Effector CD4-positive, alpha-beta T cell (primary cell): ENCODE results near the gene LPAR3.
"Not testable (repeated sequence)": the region's sequence is repeated elsewhere in the genome, so short reads cannot be mapped to it uniquely, and the experiment has no call there.

Experiments used
- DNase-seq: peaks from one replicate; pipeline ENCODE4 v3.0.0-alpha.2; 2020
- total RNA-seq: gene quantifications from one replicate; lab custom pipeline; 2026; lab: John Stamatoyannopoulos, UW

LPAR3 gene, protein sequence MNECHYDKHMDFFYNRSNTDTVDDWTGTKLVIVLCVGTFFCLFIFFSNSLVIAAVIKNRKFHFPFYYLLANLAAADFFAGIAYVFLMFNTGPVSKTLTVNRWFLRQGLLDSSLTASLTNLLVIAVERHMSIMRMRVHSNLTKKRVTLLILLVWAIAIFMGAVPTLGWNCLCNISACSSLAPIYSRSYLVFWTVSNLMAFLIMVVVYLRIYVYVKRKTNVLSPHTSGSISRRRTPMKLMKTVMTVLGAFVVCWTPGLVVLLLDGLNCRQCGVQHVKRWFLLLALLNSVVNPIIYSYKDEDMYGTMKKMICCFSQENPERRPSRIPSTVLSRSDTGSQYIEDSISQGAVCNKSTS
- 0.56 reads per million for total RNA-seq

DNA sequence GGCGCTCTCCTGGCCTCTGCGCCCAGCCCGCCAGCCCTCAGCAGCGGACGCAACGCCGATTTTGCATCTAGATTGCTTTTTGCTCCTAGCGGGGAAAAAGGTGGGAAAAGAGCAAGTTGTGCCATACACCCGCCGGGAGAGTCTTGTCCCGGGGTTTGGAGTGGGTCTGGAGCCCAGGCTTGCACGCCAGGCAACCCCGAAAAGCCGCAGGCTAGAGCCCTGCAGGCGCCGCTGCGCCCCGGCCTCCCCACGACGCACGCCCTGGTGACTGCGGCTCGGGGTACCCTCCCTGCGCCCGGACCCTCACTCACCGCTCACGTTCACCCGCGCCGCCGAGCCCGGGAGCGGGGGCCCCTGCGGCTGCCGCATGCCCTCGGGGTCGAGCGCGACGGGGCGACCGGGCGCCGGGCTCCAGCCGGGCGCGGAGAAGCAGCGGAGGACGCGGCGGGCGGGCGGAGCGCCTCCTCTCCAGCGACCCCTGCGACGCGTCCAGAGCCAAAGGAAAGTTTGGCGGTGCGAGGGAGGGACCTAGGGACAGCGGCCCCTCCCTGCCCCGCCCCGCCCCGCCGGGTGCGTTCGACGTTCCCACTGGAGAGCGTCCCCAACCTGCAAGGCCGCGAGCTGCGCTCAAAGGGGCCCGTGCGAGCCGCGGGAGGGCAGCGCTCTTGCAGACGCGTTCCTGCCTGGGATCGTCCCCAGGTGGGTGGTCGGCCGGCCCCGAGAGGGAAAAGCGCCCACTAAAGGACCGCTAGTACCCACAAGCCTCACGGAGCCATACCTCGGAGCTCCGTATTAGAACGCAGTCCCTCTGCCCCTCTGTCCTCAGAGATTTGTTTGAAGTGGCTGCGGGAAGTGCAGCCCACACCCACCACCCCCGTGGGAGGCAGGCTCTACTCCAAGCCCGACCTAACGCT is at the start of gene LPAR3:
LPAR3 (minus strand) TSS at position 502 of the 914 bp plus-strand sequence. CDS start 27,086 bp downstream, outside the sequence.
- DNase-seq: no peak

DNA sequence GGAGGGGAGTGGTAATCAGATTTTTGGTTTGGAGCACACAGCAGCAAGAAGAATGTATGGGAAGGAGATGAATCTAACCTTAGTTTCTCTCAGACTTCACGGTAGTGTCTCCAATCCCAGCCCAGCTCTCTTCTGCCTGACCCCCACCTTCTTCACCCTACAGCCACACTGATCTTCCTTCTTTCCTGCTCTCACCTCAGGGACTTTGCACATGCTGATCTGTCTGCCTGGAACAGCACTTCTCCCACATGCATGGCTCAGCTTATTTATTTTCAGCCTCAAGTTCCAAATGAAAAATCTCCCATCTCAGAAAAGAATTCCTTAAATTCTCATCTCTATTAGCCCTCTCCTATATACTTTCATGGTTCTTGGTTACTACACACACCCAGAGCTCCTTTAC is 48.8 kb upstream of the LPAR3 start:
- no peak for DNase-seq

DNA sequence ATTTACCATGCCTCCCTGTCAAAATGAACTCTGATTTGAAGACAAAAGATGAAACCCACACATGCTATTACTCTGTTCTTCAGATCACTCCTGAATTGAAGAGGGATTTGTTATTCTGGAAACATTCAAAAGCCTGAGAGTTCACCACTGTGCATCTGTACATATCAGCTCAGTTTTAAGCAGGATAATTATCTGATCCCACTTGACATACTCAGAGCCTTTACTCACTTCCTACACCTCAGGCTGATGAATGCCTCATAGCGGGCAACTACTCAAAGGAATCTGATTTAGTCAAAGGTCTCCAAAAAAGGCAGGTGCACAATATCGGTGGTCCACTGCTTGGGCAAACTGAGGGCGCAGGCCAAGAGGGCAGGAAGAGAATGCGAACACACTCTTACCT is 47.5 kb upstream of the LPAR3 start:
- no peak for DNase-seq

DNA sequence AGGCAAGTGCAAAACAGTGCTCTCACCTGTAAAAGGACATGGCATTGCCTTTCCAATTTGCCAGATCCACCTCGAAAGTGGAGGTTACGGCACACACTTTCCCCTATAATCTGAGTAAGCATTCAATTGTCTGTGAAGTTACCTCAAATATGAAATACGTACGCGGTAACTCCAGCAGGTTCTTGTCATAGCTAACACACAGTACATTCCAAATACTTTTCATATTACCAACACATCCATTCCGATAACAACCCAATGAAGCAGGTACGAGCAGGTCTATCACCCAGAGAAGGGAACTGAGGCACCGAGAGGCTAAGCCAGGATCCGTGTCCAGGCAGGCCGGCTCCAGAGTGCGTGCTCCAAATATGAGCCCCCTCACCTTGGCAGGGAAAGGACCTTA is 46.8 kb upstream of the LPAR3 start:
- DNase-seq: no peak

DNA sequence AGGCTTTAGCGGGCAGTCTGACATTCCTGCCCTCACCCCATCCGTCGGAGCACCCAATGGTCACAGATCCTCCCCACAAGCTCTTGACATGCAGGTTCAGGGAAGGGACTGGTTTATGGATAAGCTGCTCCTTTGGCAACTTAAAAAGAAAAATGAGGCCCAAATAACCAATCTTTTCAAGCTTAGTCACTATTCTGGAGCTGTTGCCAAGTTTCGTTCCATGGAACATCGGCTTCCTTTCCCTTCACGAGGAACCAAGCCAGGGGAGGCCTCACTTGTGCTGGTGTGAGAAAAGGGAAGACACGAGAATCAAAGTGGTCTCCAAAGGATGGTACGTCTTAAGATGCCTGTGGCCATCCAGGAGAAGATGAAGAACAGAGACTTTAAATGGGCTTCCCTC is 46.1 kb upstream of the LPAR3 start:
- DNase-seq: no peak

DNA sequence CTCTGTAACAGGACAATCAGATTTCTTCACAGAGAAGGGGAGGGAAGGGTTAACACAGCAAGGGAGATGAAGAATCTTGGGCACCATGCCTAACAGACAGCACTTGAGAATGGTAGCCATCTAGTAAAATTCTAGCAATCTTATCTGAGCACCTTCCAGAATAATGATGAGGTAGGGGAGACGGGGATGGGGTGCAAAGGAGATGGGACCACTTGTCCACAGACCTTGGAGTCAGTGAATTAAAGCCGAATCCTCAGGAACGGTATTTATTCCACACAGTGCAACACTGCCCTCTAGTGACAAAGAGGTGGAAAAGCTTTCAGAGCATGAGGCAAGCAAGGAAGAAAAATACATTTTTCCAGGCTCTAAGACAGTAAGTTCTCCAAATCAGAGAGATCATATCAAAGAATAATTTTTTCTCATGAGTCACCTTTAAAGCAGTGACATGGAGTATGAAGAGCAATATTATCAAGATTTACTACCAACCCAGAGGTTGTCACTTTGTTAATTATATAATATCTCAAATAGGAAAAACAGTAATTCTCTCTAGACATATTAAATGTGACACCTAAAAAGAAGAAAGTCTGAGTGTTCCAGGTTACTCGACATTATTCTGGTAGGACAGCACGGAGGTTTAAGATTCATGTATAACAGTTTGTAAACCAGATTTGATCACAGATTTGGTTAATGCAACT is 43.3 kb upstream of the LPAR3 start:
- peak; percentile 15 for DNase-seq

DNA sequence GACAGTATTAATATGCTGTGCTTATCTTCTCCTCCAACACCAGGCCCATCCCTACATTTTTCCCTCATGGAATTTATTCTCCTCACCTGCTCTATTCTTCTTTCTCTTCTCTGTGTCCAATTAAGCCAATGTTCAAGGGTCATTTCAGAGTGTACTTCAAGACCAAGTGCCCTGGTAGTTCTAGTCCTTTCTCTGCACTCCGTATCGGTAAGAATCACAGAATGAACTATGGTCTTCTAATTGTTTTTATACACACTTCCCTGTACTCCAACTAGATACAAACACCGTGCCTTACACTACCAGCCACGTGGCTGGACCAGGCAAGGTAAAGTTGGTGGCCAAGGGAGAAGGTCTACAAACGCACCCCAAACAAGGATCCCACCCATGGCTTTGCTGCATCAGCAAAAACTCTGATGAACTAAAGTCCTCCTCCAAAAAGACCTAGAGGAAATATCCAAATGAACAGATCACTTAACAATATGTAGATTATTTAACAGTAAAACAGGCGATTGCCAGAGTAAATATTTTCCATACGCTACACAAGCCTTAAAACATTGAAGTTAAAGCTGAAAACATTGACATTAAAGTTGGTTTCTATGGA is 40.1 kb upstream of the LPAR3 start:
- no peak for DNase-seq

DNA sequence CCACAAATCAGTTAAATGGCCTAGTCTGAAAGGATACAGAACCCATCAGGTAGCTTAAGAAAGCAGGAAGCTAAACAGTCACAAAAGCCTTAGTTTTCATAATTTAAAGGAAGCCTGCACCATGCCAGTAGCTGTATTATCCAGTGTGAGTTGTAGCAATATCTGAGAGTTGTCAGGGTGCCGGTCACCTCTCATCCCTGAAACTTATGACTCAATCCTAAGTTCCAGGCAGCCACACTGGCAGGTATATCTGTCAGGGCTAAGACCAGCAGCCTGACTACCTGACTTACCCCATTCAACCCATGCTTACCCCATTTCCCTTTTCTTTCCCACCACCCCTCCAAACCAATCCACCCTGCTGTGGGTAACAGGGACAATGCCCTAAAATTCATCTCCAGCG is 37.8 kb upstream of the LPAR3 start:
- no peak for DNase-seq

DNA sequence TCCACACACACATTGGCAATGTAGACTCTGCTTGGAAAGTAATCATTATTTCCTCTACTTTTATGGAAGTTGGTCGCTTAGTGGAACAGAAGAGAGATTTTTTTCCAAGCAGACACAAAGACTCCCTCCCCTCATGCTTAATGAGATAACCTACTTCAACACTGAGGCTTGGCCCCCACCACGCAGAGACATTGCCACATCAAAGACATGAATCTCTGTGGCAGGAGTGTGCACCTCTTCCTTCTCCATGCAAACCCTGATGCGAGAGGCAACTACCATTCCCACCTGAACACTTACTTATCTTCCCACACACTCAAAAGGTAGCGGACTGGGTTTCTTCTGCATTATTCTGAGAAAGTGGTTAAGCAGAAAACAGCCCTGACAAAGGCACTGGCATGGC is 37.3 kb upstream of the LPAR3 start:
- no peak for DNase-seq

DNA sequence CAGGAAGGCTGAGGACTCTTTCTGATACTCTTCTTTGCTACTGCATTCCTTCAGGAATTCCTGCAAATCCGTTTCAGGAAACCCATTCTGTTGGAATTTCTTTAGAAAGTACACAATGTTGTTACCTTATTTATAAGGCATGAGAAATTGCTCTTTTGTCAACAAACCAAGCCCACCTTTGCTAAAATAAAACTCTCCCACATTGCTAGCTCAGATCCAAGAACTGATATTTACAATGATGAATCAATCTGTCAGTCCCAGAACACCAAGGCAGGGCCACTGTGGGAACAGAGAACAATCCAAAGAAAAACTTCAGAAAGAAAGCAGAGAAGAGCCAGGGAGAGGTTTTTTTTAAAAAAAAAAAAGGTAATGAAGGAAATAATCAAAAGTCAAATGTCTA is 36.6 kb upstream of the LPAR3 start:
- no peak for DNase-seq

DNA sequence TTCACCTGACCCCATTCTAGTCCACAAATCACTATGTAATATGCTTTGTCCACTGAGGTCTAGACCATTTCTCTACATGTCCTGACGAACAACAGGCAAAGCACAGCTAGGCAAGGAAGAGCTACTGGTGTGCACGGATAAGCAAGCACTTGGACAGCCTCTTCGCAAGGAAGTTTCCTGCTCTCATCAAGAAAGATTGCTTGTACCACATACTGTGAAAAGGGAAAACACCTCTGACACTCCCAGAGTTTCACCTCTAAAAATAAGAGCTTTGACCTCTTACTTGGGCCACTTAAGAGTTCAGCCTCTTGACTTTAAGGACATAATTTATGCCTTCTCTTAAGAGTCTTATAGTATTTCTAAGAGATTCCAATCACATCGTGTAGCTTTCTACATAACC is 36.0 kb upstream of the LPAR3 start:
- no peak for DNase-seq

DNA sequence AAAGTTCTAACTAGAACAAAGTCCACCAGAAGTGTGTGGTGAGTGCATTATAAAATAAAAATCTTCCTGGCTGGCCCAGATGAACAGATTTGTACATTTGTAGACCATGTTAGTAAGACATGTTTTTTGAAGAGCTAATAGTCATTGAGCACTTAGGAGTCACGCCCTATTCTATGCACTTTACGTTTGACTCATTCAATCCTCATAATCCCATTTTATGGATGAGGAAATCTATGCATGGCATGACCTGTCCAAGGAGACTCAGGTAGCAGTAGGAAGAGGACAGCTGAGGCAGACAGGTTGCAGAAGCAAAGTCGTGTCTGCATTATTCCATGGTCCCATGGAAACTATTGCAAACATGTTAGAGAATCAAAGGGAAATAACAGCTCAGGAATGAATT is 30.3 kb upstream of the LPAR3 start:
- DNase-seq: no peak

DNA sequence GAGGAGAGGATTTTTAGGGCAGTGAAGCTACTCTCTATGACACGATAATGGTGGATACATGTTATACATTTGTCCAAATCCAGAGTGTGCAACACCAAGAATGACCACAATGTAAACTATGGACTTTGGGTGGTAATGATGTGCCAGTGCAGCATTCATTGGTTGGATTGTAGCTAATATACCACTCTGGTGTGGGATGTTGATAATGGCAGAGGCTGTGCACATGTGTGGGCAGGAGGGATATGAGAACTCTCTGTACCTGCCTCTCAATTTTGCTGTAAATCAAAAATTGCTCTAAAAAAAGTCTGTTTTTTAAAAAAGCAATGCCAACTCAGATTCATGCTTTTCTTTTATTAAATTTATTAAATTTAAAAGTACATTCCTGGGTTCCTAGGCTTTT is 27.2 kb upstream of the LPAR3 start:
- no peak for DNase-seq

DNA sequence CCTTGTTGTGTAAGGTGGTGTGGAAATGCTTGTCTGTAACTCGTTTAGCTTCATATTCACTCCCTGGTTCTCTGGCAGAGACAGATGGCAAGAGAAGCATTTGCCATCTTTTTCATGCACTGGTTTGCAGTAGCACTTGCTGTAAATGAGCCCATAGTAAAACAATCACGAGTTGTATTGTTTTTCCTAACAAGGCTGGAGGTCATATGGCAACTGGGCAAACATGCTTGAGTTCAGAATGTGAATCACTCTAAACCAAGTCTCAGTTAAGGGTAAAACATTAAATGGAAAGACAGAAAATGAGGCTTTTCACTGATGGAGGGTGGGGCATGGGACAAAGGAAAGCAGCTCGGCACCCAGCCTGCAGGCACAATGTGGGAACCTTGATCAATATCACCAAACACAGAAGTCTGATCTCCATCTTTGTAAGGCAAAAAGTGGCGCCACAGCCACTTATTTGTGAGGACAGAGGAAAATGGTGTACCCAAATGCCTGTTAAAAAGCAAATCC is 26.5 kb upstream of the LPAR3 start:
- no peak for DNase-seq

DNA sequence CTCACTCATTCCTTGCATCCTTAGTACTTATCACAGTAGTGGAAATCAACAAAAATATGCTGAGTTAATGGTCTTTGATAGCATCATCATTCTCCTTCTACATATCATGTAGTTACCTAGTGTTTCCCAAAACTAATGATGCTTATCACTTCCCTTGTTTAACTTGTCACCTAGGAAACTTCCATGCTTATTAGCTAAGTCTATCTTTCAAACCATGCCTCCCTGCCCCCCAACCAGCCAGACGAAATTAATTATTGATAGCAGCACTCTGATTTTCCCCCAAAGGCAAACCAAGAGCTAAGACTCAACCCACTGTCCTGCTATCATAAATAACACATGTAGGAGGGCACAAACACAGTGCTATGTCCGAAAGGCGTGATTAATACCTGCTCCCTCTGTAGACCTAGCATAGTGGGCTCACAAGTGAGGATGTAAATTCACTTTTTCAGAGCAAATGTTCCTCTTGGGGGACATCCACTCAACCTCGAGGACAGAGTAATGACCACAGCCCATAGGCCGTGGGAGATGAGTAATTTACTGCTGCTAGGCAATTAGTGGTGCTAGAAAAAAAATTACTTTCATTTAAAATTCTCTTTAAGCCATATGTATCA is 25.8 kb upstream of the LPAR3 start:
- DNase-seq: no peak

DNA sequence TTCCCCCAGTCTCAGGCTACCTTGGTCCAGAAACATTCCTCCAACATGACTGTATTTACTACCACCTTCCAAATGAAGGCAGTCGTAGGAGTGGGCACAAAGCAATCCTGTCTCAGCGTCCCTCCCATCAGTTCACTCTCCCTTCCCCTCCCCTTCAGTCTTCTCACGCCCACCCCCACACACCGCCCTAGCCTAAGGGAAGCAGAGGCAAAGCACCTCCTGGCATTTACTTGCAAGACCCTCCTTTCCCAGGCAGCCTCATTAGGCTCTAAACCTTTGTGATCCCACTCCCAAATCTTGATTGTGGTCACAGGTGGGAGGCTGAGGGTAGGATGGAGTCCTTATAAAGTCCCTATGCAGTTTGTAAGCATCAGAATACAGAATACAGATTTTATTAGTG is 23.9 kb upstream of the LPAR3 start:
- DNase-seq: no peak

DNA sequence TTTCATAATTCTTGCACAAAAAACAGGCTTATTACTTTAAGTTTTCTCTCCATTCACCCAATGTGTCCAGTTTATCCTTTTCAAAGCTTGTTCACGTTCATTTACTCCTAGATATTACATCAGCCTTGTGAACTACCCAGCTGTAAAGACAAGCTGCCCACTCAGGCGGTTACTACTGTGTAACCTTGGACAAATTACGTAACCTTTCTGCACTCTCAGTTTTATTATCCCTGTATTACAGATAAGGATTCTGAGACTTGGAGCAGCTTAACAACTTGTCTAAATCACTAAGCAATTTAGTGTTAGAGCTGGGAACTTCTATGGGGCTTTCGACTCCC is 20.5 kb upstream of the LPAR3 start:
- DNase-seq: no peak

DNA sequence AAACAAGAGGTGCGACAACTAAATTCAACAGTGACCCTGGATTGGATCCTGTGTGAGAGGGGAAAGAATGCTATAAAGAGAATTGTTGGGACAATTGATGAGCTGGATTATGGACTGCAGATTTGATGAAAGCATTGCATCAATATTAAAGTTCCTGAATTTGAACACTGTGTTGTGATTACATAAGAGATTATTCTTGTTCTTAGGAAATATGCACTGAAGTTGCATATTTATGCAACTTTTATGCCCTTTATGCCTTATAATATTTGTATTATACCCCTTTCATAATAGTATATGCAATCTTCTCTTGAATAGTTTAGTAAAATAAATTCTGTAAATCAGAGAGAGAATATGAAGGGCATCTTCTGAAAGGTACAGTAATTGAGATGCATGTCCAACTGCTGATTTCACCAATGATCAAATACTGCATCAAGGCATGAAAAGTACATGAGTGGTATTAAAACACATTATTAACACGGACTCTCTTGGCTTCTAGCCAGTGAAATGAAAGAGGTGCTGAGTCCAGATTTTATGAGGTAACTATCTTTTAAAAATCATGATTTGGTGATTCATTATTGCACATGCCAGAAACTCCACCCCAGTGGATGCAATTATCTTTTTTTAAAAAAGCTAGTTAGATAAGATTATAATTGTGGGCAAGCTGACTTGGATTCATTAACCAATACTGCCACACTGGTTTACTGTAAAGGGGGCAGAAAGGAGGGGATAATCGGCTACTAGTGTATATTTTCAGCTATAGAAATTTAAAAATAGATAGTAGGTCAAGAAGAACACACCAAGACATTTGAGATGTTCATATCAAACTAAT is 19.9 kb upstream of the LPAR3 start:
- DNase-seq: no peak

DNA sequence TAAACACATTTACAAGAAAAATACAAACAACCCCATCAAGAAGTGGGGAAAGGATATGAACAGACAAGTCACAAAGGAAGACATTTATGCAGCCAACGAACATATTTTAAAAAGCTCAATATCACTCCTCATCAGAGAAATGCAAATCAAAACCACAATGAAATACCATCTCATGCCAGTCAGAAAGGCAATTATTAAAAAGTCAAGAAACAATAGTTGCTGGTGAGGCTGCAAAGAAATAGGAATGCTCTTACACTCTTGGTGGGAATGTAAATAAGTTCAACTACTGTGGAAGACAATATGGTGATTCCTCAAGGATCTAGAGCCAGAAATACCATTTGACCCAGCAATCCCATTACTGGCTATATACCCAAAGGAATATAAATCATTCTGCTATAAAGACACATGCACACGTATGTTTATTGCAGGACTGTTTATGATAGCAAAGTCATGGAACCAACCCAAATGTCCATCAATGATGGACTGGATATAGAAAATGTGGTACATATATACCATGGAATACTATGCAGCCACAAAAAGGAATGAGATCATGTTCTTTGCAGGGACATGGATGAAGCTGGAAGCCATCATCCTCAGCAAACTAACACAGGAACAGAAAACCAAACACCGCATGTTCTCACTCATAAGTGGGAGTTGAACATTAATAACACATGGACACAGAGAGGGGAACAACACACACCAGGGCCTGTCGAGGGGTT is 15.9 kb upstream of the LPAR3 start:
- DNase-seq: not testable (repeated sequence)

DNA sequence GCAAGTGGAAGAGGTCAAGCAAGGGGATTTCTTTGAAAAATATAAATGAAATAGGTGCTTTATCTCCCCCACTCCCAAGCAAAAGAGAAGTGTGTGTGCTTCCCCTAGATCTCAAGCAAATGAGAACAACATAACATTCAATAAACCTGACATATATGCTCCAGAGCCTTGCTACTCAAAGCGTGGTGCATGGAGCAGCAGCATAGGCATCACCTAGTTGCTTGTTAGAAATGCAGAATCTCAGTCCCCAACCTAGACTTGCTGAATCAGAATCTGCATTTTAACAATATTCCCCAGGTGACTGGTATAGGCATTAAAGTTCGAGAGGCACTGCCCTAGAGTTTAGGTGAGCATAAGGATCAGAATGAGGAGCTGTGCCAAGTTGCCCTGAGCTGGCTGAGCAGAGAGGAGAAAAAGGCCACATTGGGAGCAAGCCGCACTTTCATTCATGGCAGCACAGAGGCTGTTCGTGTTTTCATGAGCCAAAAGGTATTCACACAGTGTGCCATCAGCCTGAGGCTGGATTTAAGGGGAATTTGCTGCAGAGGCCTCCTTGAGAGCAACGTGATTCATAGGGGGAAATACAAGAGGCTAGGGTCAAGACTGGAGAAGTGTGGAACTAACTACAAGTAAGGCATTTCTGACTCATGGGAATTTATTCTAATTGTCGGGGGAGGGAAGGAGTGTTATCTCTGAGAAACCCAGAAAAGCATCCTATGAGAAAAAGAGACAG is 14.3 kb upstream of the LPAR3 start:
- no peak for DNase-seq
